Measurements from ENCODE around the gene HOMER3.

DNA sequence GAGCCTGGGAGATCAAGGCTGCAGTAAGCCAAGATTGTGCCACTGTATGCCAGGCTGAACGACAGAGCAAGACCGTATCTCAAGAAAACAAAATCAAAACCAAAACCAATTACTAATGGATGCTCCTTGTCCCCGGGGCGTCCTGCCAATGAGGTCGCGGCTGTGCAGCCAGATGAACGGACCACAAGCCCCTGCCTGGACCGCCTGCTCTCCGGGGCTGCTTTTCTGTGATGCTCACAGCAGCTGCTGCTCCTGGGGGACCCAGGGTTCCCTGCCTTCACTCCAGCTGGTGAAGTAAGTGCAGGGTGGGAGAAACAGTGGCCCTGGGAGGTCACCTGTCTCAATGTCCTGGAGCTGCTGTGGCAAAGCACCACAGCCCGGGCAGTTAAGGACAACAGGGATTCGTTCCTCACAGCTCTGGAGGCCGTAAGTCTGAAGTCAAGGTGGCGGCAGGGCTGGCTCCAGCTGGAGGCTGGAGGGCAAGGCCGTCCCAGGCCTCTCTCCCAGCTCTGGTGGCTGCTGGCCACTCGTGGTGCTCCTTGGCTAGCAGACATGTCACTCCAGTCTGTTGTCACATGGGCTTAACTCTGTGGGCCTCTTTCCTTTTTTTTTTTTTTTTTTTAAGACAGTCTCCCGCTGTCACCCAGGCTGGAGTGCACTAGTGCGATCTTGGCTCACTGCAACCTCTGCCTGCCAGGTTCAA is 31.9 kb downstream of the HOMER3 start:
- TF ChIP-seq, protein P1, sequence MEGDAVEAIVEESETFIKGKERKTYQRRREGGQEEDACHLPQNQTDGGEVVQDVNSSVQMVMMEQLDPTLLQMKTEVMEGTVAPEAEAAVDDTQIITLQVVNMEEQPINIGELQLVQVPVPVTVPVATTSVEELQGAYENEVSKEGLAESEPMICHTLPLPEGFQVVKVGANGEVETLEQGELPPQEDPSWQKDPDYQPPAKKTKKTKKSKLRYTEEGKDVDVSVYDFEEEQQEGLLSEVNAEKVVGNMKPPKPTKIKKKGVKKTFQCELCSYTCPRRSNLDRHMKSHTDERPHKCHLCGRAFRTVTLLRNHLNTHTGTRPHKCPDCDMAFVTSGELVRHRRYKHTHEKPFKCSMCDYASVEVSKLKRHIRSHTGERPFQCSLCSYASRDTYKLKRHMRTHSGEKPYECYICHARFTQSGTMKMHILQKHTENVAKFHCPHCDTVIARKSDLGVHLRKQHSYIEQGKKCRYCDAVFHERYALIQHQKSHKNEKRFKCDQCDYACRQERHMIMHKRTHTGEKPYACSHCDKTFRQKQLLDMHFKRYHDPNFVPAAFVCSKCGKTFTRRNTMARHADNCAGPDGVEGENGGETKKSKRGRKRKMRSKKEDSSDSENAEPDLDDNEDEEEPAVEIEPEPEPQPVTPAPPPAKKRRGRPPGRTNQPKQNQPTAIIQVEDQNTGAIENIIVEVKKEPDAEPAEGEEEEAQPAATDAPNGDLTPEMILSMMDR (IDR thresholded peaks at IDR 0.05; ENCODE audit: extremely low read depth in 1 of 2, insufficient read depth in 1 of 2, low read depth in 1 of 2, low read length in 2 of 2): no peak
- TF ChIP-seq POLR2A (IDR thresholded peaks at IDR 0.05; ENCODE audit: low read depth, low read length): no peak

Measured in endothelial cell of umbilical vein (primary cell).